H1 (cell line): ENCODE results near the gene ZNF814. TPM values are rescaled to one million over a fixed set of nuclear protein-coding genes. Genes with fewer than 3 reads are reported as not detected.

ENCODE experiments used
- BACH1 ChIP-seq: IDR thresholded peaks from 2 replicates; pipeline ENCODE4 v1.6.1; 2012; ENCODE audit warnings: low read length, improper control_type of control experiment
- CBX8 ChIP-seq: fragments of 300-800, 300-1000 bp; sonication (generic); IDR thresholded peaks from 2 replicates; pipeline ENCODE4 v1.7.1; 2016; ENCODE audit warnings: low read depth, low read length, borderline replicate concordance
- CHD2 ChIP-seq: IDR thresholded peaks from 2 replicates; pipeline ENCODE4 v1.6.1; 2012; ENCODE audit warnings: low read length, improper control_type of control experiment
- GTF2F1 ChIP-seq: IDR thresholded peaks from 2 replicates; pipeline ENCODE4 v1.6.1; 2012; ENCODE audit warnings: low read depth, low read length, improper control_type of control experiment, borderline replicate concordance
- HDAC6 ChIP-seq: IDR thresholded peaks from one replicate; pipeline ENCODE4 v1.7.1; 2012; ENCODE audit warnings: low read depth, mild to moderate bottlenecking, inconsistent platforms, low read length, moderate library complexity
- MAFK ChIP-seq: IDR thresholded peaks from 2 replicates; pipeline ENCODE4 v1.6.1; 2012; ENCODE audit warnings: low read depth, mild to moderate bottlenecking, improper control_type of control experiment, low read length
- SUZ12 ChIP-seq: fragments of 200-600 bp; sonication (generic); IDR thresholded peaks from 2 replicates; pipeline ENCODE4 v1.6.1; 2012; ENCODE audit warnings: mild to moderate bottlenecking, inconsistent platforms, low read length, moderate library complexity, mixed read lengths
- polyA plus RNA-seq, 7 experiments: library from polyadenylated mRNA; depleted of rRNA in 3 of 7; stranded (reverse) in 5 of 7; unstranded in 2 of 7; fragments of >200 nt in 5 of 7; fragments of 200-250 nt in 2 of 7; gene quantifications; 1 replicate in 5 of 7; 2 replicates in 1 of 7; 4 replicates in 1 of 7; pipeline versions ENCODE4 v1.2.1 to v1.2.3, GENCODE V29; 2011 to 2013; ENCODE audit warnings: missing spikeins in 2 of 7, mixed read lengths in 2 of 7
- total RNA-seq: library from RNA; stranded (reverse); fragmentation: NEBNext Ultra II Directional; extraction: Animal tissue kit (Norgen Biotek cat#: 25700); gene quantifications from 2 replicates; pipeline ENCODE4 v1.2.1, GENCODE V29; 2021
- TF ChIP-seq, protein P1 (sequence below): fragments of 300-600 bp; sonication (generic); IDR thresholded peaks from 2 replicates; pipeline ENCODE4 v1.7.1; 2012; ENCODE audit warnings: low read length, moderate library complexity, mild to moderate bottlenecking, inconsistent platforms; ENCODE audit not compliant: insufficient replicate concordance

Gene ZNF814
- total and polyA plus RNA-seq, 2 of the 8 experiments (the other 6 are each of a cell fraction or from before 2014, with no cell fraction given), result 90.9 to 99.6 TPM

DNA sequence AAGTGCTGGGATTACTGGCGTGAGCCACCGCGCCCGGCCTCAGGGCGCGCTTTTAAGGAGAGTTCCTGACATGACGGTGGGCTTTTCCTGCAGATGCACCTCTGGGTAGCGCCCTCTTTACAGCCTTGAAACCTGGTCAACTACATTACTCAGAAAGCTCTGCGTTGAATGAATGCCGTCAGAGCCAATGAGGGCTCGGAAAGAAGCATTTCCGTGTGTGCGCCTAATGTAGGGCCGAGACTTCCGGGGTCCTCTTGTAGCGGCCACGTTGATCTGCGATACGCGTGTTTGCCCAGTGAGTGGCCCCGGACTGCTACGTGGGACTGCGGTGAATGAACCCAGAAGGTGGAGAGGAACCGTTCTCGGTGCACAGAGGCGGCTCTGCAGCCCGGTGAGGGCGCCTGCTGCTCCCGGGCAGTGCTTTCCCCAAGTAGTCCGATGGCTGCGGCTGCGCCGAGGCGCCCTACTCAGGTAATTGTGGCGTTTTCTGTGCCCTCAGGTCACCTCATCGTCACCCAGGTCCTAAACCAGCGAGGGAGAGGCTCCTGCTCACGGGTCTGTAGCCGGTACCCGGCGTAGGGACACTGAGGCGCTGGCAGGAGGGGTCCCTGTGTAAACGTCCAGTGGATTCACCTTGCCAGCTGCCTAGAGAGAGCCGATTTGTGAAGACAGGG lies 69.2 kb downstream of the ZNF814 start (continued):
- TF ChIP-seq, protein P1, sequence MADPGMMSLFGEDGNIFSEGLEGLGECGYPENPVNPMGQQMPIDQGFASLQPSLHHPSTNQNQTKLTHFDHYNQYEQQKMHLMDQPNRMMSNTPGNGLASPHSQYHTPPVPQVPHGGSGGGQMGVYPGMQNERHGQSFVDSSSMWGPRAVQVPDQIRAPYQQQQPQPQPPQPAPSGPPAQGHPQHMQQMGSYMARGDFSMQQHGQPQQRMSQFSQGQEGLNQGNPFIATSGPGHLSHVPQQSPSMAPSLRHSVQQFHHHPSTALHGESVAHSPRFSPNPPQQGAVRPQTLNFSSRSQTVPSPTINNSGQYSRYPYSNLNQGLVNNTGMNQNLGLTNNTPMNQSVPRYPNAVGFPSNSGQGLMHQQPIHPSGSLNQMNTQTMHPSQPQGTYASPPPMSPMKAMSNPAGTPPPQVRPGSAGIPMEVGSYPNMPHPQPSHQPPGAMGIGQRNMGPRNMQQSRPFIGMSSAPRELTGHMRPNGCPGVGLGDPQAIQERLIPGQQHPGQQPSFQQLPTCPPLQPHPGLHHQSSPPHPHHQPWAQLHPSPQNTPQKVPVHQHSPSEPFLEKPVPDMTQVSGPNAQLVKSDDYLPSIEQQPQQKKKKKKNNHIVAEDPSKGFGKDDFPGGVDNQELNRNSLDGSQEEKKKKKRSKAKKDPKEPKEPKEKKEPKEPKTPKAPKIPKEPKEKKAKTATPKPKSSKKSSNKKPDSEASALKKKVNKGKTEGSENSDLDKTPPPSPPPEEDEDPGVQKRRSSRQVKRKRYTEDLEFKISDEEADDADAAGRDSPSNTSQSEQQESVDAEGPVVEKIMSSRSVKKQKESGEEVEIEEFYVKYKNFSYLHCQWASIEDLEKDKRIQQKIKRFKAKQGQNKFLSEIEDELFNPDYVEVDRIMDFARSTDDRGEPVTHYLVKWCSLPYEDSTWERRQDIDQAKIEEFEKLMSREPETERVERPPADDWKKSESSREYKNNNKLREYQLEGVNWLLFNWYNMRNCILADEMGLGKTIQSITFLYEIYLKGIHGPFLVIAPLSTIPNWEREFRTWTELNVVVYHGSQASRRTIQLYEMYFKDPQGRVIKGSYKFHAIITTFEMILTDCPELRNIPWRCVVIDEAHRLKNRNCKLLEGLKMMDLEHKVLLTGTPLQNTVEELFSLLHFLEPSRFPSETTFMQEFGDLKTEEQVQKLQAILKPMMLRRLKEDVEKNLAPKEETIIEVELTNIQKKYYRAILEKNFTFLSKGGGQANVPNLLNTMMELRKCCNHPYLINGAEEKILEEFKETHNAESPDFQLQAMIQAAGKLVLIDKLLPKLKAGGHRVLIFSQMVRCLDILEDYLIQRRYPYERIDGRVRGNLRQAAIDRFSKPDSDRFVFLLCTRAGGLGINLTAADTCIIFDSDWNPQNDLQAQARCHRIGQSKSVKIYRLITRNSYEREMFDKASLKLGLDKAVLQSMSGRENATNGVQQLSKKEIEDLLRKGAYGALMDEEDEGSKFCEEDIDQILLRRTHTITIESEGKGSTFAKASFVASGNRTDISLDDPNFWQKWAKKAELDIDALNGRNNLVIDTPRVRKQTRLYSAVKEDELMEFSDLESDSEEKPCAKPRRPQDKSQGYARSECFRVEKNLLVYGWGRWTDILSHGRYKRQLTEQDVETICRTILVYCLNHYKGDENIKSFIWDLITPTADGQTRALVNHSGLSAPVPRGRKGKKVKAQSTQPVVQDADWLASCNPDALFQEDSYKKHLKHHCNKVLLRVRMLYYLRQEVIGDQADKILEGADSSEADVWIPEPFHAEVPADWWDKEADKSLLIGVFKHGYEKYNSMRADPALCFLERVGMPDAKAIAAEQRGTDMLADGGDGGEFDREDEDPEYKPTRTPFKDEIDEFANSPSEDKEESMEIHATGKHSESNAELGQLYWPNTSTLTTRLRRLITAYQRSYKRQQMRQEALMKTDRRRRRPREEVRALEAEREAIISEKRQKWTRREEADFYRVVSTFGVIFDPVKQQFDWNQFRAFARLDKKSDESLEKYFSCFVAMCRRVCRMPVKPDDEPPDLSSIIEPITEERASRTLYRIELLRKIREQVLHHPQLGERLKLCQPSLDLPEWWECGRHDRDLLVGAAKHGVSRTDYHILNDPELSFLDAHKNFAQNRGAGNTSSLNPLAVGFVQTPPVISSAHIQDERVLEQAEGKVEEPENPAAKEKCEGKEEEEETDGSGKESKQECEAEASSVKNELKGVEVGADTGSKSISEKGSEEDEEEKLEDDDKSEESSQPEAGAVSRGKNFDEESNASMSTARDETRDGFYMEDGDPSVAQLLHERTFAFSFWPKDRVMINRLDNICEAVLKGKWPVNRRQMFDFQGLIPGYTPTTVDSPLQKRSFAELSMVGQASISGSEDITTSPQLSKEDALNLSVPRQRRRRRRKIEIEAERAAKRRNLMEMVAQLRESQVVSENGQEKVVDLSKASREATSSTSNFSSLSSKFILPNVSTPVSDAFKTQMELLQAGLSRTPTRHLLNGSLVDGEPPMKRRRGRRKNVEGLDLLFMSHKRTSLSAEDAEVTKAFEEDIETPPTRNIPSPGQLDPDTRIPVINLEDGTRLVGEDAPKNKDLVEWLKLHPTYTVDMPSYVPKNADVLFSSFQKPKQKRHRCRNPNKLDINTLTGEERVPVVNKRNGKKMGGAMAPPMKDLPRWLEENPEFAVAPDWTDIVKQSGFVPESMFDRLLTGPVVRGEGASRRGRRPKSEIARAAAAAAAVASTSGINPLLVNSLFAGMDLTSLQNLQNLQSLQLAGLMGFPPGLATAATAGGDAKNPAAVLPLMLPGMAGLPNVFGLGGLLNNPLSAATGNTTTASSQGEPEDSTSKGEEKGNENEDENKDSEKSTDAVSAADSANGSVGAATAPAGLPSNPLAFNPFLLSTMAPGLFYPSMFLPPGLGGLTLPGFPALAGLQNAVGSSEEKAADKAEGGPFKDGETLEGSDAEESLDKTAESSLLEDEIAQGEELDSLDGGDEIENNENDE, result no peak
- no peak for TF ChIP-seq MAFK
- TF ChIP-seq CBX8, result no peak
- TF ChIP-seq CHD2, result peak; percentile 71
- peak; percentile 53; the same call in 1 of the 2 replicates for TF ChIP-seq BACH1
- no peak for TF ChIP-seq SUZ12
- TF ChIP-seq GTF2F1, result no peak
- no peak for TF ChIP-seq HDAC6
